HG02610 (cell line): ENCODE data around the gene SFXN5.

ENCODE experiments used
- ATAC-seq: cut with Tn5 transposase; IDR thresholded peaks from one replicate; pipeline ENCODE4 v1.9.1; 2021; ENCODE audit warnings: mild to moderate bottlenecking, moderate library complexity; ENCODE audit not compliant: unreplicated experiment

SFXN5 gene

GRCh38 chr2:72959995-72960981 lies 111.2 kb downstream of the SFXN5 start:
- ATAC-seq: no peak

- no peak for ATAC-seq
Measured at GRCh38 chr2:72959554-72959953, 112.0 kb downstream of the SFXN5 start.

GRCh38 chr2:72958542-72959385 lies 112.7 kb downstream of the SFXN5 start:
- ATAC-seq: no peak

- no peak for ATAC-seq
Measured at GRCh38 chr2:72956936-72957335, 114.6 kb downstream of the SFXN5 start.

GRCh38 chr2:72956050-72956395 lies 115.5 kb downstream of the SFXN5 start:
- no peak for ATAC-seq

GRCh38 chr2:72955228-72956049 lies 116.1 kb downstream of the SFXN5 start:
- no peak for ATAC-seq

- ATAC-seq: no peak
Measured at GRCh38 chr2:72954376-72955227, 116.9 kb downstream of the SFXN5 start.

GRCh38 chr2:72953976-72954375 lies 117.5 kb downstream of the SFXN5 start:
- ATAC-seq: no peak

GRCh38 chr2:72953528-72953927 lies 118.0 kb downstream of the SFXN5 start:
- no peak for ATAC-seq

- no peak for ATAC-seq
Measured at GRCh38 chr2:72952961-72953360, 118.6 kb downstream of the SFXN5 start.

GRCh38 chr2:72952110-72952823 lies 119.2 kb downstream of the SFXN5 start:
- no peak for ATAC-seq

GRCh38 chr2:72951303-72952095 lies 120.0 kb downstream of the SFXN5 start:
- ATAC-seq: no peak

GRCh38 chr2:72950558-72951255 lies 120.8 kb downstream of the SFXN5 start:
- no peak for ATAC-seq

GRCh38 chr2:72949642-72950041 lies 121.9 kb downstream of the SFXN5 start:
- ATAC-seq: no peak

- ATAC-seq: no peak
Measured at GRCh38 chr2:72949045-72949444, 122.5 kb downstream of the SFXN5 start.

- no peak for ATAC-seq
Measured at GRCh38 chr2:72947952-72948830, 123.3 kb downstream of the SFXN5 start.

- ATAC-seq: no peak
Measured at GRCh38 chr2:72946466-72946865, 125.0 kb downstream of the SFXN5 start.
